HepG2 (cell line): ENCODE measurements around the gene TCFL5. TPM values are rescaled to one million over a fixed set of nuclear protein-coding genes. Genes with fewer than 3 reads are reported as not detected.

ENCODE experiments used
- CCAR2 ChIP-seq: fragments of 200-400 bp; formaldehyde crosslinking; optimal IDR thresholded peaks from 2 replicates; pipeline ENCODE3; 2018; ENCODE audit warnings: low read depth, mild to moderate bottlenecking, low read length, moderate library complexity
- KLF12 ChIP-seq: sonication (generic); formaldehyde crosslinking; IDR thresholded peaks from 2 replicates; pipeline ENCODE4 v1.4.0; 2020; ENCODE audit warnings: missing genetic modification reagents, borderline replicate concordance
- MAZ ChIP-seq, 2 experiments: sonication (generic) in 1 of 2; formaldehyde crosslinking in 1 of 2; IDR thresholded peaks; 2 replicates each; pipeline versions ENCODE4 v1.5.0 to v1.6.1; 2012 to 2020; ENCODE audit warnings: low read depth in 2 of 2, mild to moderate bottlenecking in 2 of 2, borderline replicate concordance in 1 of 2, improper control_type of control experiment in 1 of 2, low read length in 1 of 2, missing genetic modification reagents in 1 of 2, moderate library complexity in 1 of 2
- MEF2D ChIP-seq: sonication (generic); formaldehyde crosslinking; IDR thresholded peaks from 2 replicates; pipeline ENCODE4 v1.5.1; 2020; ENCODE audit warnings: mild to moderate bottlenecking, missing genetic modification reagents
- MTA3 ChIP-seq: sonication (generic); formaldehyde crosslinking; IDR thresholded peaks from 2 replicates; pipeline ENCODE4 v1.4.0; 2020; ENCODE audit warnings: missing genetic modification reagents
- NCOA1 ChIP-seq: sonication (generic); formaldehyde crosslinking; IDR thresholded peaks from 2 replicates; pipeline ENCODE4 v1.9.0; 2021; ENCODE audit warnings: missing genetic modification reagents
- NCOR1 ChIP-seq: fragments of 200-600 bp; sonication (generic); IDR thresholded peaks from 2 replicates; pipeline ENCODE4 v1.7.0; 2017; ENCODE audit warnings: antibody characterized with exemption, low read length, borderline replicate concordance
- NFE2L1 ChIP-seq: sonication (generic); formaldehyde crosslinking; IDR thresholded peaks from 2 replicates; pipeline ENCODE4 v1.4.0; 2020; ENCODE audit warnings: missing genetic modification reagents, mild to moderate bottlenecking, borderline replicate concordance
- RAD21 ChIP-seq: fragments of 450-650 bp; formaldehyde crosslinking; IDR thresholded peaks from 2 replicates; pipeline ENCODE4 v1.5.0; 2020; ENCODE audit warnings: mild to moderate bottlenecking
- RNF2 ChIP-seq: fragments of 450-650 bp; conservative IDR thresholded peaks from 2 replicates; pipeline ENCODE4 v1.6.1; 2016; ENCODE audit warnings: low read depth
- SIX4 ChIP-seq: sonication (generic); formaldehyde crosslinking; IDR thresholded peaks from 2 replicates; pipeline ENCODE4 v1.4.0; 2020; ENCODE audit warnings: missing genetic modification reagents
- SMAD9 ChIP-seq: sonication (generic); formaldehyde crosslinking; IDR thresholded peaks from 2 replicates; pipeline ENCODE4 v1.5.1; 2020; ENCODE audit warnings: mild to moderate bottlenecking, missing genetic modification reagents
- SRSF1 ChIP-seq: fragments of 200-400 bp; formaldehyde crosslinking; optimal IDR thresholded peaks from 2 replicates; pipeline ENCODE3; 2017; ENCODE audit warnings: mild to moderate bottlenecking, low read depth, low read length, moderate library complexity
- XRCC5 ChIP-seq: fragments of 200-400 bp; formaldehyde crosslinking; optimal IDR thresholded peaks from 2 replicates; pipeline ENCODE3; 2017; ENCODE audit warnings: mild to moderate bottlenecking, low read length
- ZBTB8A ChIP-seq: sonication (generic); formaldehyde crosslinking; IDR thresholded peaks from 2 replicates; pipeline ENCODE4 v1.4.0; 2020; ENCODE audit warnings: mild to moderate bottlenecking, low read depth, missing genetic modification reagents, borderline replicate concordance
- ZFP36L2 ChIP-seq: sonication (generic); formaldehyde crosslinking; IDR thresholded peaks from 2 replicates; pipeline ENCODE4 v1.4.0; 2020; ENCODE audit warnings: missing genetic modification reagents
- ZNF256 ChIP-seq: sonication (generic); formaldehyde crosslinking; conservative IDR thresholded peaks from 2 replicates; pipeline ENCODE4 v1.4.0; 2020; ENCODE audit warnings: missing genetic modification reagents
- ZNF564 ChIP-seq: sonication (generic); formaldehyde crosslinking; IDR thresholded peaks from 2 replicates; pipeline ENCODE4 v1.8.1; 2023; ENCODE audit warnings: mild to moderate bottlenecking, missing genetic modification reagents
- polyA plus RNA-seq, 8 experiments: library from polyadenylated mRNA; depleted of rRNA in 3 of 8; stranded (reverse) in 7 of 8; unstranded in 1 of 8; fragments of >200 nt; fragmentation: Illumina TruSeq in 4 of 8; extraction: Trizol in 4 of 8; gene quantifications; 2 replicates each; pipeline versions ENCODE4 v1.2.1 to v1.2.3, GENCODE V29; 2011 to 2016; ENCODE audit warnings: low read depth in 4 of 8, missing spikeins in 1 of 8, mixed read lengths in 1 of 8; ENCODE audit not compliant: insufficient read depth in 1 of 8
- total RNA-seq, 5 experiments: library from RNA; depleted of rRNA; stranded (reverse); fragments of >200 nt; fragmentation: Illumina TruSeq; extraction: Trizol; gene quantifications; 2 replicates each; pipeline ENCODE4 v1.2.3, GENCODE V29; 2016; ENCODE audit warnings: low read depth in 1 of 5
- TF ChIP-seq, protein P1 (sequence below): sonication (generic); formaldehyde crosslinking; IDR thresholded peaks from 2 replicates; pipeline ENCODE4 v1.8.0; 2022; ENCODE audit warnings: mild to moderate bottlenecking, missing genetic modification reagents
- TF ChIP-seq, protein P2 (sequence below): sonication (generic); formaldehyde crosslinking; IDR thresholded peaks from 2 replicates; pipeline ENCODE4 v1.4.0; 2020; ENCODE audit warnings: missing genetic modification reagents, borderline replicate concordance
- TF ChIP-seq, protein P3 (sequence below): sonication (generic); formaldehyde crosslinking; IDR thresholded peaks from 2 replicates; pipeline ENCODE4 v1.4.0; 2020; ENCODE audit warnings: mild to moderate bottlenecking, missing genetic modification reagents
- TF ChIP-seq, protein P4 (sequence below): sonication (generic); formaldehyde crosslinking; IDR thresholded peaks from 2 replicates; pipeline ENCODE4 v1.5.0; 2020; ENCODE audit warnings: missing genetic modification reagents

TCFL5 gene
- total and polyA plus RNA-seq, 2 of the 13 experiments (the other 11 are each of a cell fraction or from before 2014, with no cell fraction given), result 14.8 to 20.0 TPM

DNA sequence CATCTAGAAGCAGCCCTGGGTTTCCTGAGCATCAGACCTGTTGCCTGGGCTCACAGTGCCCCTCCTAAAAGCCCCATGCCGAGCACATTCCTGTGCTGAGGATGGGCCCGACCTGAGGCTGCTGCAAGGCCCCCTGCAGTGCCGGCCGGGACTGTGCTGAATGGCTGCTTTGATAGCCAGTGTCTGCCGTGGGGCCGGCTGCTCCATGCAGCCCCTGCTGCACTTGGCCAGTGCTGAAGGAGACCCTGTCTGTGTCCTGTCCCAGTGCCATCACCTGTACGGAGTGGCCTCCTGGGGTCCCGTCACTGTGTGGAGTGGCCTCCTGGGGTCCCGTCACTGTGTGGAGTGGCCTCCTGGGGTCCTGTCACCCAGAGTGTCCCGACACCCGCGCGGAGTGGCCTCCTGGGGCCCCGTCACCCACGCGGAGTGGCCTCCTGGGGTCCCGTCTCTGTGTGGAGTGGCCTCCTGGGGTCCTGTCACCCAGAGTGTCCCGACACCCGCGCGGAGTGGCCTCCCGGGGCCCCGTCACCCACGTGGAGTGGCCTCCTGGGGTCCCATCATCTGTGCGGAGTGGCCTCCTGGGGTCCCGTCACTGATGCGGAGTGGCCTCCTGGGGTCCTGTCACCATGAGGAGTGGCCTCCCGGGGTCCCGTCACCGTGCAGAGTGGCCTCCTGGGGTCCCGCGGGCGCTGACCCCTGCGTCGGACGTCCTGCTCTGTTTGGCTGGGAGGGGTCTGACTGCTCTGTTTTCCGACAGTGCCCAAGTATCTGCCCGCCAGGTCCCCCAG lies 37.7 kb downstream of the TCFL5 start (continued):
- TF ChIP-seq, protein P1, sequence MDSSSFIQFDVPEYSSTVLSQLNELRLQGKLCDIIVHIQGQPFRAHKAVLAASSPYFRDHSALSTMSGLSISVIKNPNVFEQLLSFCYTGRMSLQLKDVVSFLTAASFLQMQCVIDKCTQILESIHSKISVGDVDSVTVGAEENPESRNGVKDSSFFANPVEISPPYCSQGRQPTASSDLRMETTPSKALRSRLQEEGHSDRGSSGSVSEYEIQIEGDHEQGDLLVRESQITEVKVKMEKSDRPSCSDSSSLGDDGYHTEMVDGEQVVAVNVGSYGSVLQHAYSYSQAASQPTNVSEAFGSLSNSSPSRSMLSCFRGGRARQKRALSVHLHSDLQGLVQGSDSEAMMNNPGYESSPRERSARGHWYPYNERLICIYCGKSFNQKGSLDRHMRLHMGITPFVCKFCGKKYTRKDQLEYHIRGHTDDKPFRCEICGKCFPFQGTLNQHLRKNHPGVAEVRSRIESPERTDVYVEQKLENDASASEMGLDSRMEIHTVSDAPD, result no peak
- TF ChIP-seq ZFP36L2 (no peak), SMAD9 (no peak), ZBTB8A (CRISPR knock-in tag) (no peak), XRCC5 (peak; percentile 25), NCOR1 (peak; percentile 55; the same call in 1 of the 2 replicates), ZNF256 (CRISPR knock-in tag) (no peak), SRSF1 (peak; percentile 35), CCAR2 (no peak), RAD21 (CRISPR knock-in tag) (peak; percentile 1; the same call in 1 of the 2 replicates), KLF12 (CRISPR knock-in tag) (0 out of 2 replicates have a peak, but pooled peaks have one; percentile 34), ZNF564 (CRISPR knock-in tag) (0 out of 2 replicates have a peak, but pooled peaks have one; percentile 37), NCOA1 (no peak), RNF2 (no peak), NFE2L1 (CRISPR knock-in tag) (0 out of 2 replicates have a peak, but pooled peaks have one; percentile 24), MTA3 (CRISPR knock-in tag) (no peak), MAZ (IDR thresholded peaks at IDR 0.05; ENCODE audit: borderline replicate concordance, low read depth, low read length) (no peak; the same call in 1 of the 2 replicates), MAZ (CRISPR knock-in tag; IDR thresholded peaks at IDR 0.05; ENCODE audit: low read depth) (0 out of 2 replicates have a peak, but pooled peaks have one; percentile 1), MEF2D (no peak), SIX4 (CRISPR knock-in tag) (no peak)
- TF ChIP-seq, protein P2, sequence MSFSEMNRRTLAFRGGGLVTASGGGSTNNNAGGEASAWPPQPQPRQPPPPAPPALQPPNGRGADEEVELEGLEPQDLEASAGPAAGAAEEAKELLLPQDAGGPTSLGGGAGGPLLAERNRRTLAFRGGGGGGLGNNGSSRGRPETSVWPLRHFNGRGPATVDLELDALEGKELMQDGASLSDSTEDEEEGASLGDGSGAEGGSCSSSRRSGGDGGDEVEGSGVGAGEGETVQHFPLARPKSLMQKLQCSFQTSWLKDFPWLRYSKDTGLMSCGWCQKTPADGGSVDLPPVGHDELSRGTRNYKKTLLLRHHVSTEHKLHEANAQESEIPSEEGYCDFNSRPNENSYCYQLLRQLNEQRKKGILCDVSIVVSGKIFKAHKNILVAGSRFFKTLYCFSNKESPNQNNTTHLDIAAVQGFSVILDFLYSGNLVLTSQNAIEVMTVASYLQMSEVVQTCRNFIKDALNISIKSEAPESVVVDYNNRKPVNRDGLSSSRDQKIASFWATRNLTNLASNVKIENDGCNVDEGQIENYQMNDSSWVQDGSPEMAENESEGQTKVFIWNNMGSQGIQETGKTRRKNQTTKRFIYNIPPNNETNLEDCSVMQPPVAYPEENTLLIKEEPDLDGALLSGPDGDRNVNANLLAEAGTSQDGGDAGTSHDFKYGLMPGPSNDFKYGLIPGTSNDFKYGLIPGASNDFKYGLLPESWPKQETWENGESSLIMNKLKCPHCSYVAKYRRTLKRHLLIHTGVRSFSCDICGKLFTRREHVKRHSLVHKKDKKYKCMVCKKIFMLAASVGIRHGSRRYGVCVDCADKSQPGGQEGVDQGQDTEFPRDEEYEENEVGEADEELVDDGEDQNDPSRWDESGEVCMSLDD (CRISPR knock-in tag), result 0 out of 2 replicates have a peak, but pooled peaks have one; percentile 73
- TF ChIP-seq, protein P3, sequence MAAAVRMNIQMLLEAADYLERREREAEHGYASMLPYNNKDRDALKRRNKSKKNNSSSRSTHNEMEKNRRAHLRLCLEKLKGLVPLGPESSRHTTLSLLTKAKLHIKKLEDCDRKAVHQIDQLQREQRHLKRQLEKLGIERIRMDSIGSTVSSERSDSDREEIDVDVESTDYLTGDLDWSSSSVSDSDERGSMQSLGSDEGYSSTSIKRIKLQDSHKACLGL, result peak; percentile 30; the same call in 1 of the 2 replicates
- TF ChIP-seq, protein P4, sequence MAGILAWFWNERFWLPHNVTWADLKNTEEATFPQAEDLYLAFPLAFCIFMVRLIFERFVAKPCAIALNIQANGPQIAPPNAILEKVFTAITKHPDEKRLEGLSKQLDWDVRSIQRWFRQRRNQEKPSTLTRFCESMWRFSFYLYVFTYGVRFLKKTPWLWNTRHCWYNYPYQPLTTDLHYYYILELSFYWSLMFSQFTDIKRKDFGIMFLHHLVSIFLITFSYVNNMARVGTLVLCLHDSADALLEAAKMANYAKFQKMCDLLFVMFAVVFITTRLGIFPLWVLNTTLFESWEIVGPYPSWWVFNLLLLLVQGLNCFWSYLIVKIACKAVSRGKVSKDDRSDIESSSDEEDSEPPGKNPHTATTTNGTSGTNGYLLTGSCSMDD (CRISPR knock-in tag), result 0 out of 2 replicates have a peak, but pooled peaks have one; percentile 40
